LHCN-M2 (cell line): ENCODE measurements around the gene TMC1. TPM values are rescaled to one million over a fixed set of nuclear protein-coding genes. Genes with fewer than 3 reads are reported as not detected.
A peak's percentile ranks its signal among the peaks of the same experiment; 100 is the strongest.

Experiments
- DNase-seq: peaks from one replicate; pipeline ENCODE4 v3.0.0-alpha.2; 2012; ENCODE audit warnings: low read depth
- total RNA-seq: library from RNA; depleted of rRNA; stranded (reverse); fragments of >200 nt; gene quantifications from 2 replicates; pipeline ENCODE4 v1.2.3, GENCODE V29; 2014

The TMC1 gene
- total RNA-seq, 1 experiment from 2014 or later: not detected

GRCh38 chr9:72526901-72527800 is 5.7 kb downstream of the TMC1 start:
- DNase-seq: peak; percentile 95

- DNase-seq: no peak
Measured at GRCh38 chr9:72527801-72528195, 6.4 kb downstream of the TMC1 start.

DNA sequence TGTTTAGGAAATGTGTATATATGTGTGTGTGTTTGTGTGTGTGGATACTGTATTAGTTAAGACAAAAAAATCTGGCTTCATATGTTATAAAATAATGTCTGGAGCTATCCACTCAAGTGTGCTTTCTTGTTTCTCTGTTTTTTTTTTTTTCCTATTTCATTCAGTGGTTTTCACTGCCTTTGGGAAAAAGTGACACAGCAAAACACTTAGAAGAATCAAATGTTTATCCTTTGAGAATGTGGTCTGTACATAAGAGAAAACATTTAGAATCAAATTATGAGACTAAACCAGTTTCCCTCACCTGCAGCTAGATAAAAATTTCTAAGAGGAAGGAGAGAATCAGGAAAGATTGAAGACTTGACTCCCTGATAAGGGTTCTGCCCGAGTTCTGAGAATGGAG is 8.1 kb downstream of the TMC1 start:
- DNase-seq: no peak

DNA sequence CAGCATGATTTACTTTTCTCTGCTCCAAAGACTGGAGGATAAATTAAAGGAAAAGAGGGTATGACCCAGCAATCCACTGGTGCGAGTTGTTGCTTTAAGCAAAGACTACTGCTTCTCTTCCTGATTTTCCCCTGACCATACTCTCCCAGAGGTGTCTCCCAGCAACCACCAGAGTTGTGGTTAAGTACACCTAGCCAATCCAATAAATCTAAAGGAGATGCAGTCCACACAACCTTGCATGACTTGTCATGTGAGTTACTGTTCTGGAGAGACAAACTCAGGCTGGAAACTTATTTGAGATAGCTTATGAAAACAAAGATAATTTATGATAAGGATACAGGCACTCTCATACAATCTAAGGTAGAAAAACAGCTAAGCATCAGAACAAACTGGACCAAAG is 11.9 kb downstream of the TMC1 start:
- DNase-seq: no peak

GRCh38 chr9:72534931-72535330 is 13.5 kb downstream of the TMC1 start:
- DNase-seq: no peak

GRCh38 chr9:72537011-72537545 is 15.7 kb downstream of the TMC1 start:
- DNase-seq: no peak

DNA sequence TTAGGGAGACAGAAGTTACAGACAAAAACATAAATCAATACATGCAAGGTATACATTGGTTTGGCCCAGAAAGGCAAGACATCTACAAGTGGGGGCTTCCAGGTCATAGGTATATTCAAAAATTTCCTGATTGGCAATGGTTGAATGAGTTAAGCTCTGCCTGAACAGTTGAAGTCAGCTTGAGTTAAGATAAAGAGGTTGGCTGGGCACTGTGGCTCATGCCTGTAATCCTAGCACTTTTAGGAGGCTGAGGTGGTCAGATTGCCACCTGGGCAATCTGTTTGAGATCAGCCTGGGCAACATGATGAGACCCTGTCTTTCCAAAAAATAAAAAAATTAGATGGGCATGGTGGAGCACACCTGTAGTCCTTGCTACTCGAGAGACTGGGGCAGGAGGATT is 16.3 kb downstream of the TMC1 start:
- no peak for DNase-seq

DNA sequence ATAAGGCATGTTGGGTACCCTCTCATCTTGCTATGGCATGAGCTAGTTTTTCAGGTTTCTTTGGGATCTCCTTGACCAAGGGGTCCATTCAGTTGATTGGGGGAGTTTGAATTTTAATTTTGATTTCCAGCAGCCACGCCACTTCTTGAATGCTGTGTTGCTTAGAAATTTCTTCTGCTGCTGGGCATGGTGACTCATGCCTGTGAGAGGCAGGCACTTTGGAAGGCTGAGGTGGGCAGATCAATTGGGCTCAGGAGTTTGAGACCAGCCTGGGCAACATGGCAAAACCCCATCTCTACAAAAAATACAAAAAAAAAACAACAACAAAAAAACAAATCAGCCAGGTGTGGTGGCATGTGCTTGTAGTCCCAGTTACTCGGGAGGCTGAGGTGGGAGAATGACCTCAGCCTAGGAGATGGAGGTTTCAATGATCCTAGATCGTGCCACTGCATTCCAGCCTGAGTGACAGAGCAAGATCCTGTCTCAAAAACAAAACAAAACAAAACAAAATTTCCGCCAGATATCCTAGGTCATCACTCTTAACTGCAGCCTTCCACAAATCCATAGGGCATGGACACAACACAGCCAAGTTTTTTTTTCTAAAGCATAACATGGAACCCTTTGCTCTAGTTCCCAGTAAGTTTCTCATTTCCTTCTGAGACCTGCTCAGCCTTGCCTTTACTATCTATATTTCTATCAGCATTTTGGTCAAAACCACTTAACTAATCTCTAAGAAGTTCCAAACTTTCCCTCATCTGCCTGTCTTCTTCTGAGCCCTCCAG is 17.7 kb downstream of the TMC1 start:
- no peak for DNase-seq

GRCh38 chr9:72539824-72540347 is 18.5 kb downstream of the TMC1 start:
- no peak for DNase-seq

GRCh38 chr9:72540348-72540873 is 19.0 kb downstream of the TMC1 start:
- peak; percentile 80 for DNase-seq

GRCh38 chr9:72542537-72542833 is 21.1 kb downstream of the TMC1 start:
- peak; percentile 47 for DNase-seq

DNA sequence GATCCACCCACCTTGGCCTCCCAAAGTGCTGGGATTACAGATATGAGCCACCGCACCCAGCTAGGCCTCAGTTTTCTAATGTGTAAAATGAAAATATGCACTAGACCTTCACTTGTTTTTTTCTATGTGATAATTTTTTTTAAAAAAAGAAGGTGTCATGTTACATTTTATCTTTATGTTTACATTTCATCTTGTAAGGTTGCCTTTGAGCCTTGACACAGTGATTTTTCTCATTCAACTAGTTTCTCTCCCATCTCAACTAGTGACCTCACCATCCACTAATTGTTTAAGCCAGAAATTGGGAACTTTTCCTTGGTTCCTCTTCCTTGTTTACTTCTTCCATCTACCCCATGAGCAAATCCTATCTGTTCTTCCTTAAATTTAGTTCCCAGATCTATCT is 21.5 kb downstream of the TMC1 start:
- DNase-seq: no peak

DNA sequence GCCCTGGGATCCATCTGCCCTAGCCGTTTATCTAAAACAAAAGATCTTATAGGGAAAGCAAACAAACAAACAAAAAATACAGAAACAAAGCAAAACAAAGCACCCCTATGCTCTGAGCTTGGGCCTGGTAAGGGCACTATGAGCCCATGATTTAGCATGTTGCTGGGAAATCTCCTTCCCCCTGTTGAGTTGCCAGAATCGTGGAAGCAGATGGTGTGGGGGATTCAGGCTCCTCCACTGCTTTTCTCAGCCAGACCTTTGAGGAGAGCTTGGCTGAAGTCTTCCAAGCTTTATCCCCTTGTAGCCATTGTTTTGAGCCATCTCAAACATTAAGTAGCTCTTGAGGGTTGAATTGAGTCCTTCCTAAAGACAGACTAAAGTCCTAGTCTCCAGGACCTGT is 29.9 kb downstream of the TMC1 start:
- DNase-seq: no peak

DNA sequence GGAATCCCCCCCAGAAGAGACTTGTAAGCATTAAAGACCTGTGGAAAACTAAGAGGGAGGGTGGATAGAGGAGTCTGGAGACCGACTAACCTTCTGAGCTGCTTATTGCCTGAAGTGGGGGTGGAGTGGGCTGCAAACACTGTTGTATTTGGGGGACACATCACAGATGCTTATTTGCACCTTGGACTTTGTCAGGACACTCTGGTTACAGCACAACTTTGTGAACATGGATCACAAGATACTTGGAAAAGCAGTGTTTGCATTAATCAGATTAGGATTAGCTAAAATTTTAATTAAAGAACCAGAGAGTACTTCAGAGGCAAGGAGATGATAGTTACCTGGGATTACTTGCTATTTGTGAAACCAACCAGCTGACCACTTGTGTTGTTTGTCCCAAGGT is 30.9 kb downstream of the TMC1 start:
- no peak for DNase-seq

DNA sequence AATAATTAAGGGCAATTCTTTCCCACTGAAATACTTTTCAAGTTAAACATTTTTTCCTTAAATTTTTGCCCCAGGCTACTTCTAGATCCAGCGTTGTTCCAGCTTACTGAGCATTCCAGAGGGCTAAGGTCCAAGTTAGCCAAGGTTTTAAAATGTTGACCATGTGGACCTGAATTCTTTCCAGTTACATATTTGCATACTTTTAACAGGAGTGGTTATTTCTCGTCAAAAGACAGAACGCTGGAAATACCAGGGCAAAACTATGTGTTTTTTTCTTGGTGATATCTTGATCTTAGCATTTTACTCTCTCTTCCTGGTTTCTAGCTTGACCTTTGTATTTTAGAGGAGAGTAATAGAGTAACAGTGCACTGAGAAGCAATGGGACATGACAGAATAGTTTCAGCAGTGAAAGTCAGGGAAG is 32.8 kb downstream of the TMC1 start:
- DNase-seq: peak; percentile 32

GRCh38 chr9:72557549-72557948 is 36.1 kb downstream of the TMC1 start:
- peak; percentile 96 for DNase-seq

GRCh38 chr9:72560086-72560485 is 38.7 kb downstream of the TMC1 start:
- no peak for DNase-seq

DNA sequence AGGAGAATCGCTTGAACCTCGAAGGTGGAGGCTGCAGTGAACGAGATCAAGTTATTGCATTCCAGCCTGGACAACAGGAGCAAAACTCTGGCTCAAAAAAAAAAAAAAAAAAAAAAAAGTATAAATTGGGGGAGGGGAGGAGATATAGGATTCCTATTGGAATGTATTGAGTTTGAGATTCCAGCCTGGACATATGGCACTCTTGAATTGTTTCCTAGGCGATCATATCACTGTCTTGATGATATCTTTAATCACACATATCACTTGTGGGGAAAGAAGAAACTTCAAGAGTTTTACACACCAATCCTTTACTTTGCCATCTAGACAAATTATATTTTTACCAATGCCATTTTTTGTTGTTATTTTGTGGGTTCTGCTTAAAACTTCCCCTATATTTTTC is 42.4 kb downstream of the TMC1 start:
- no peak for DNase-seq

DNA sequence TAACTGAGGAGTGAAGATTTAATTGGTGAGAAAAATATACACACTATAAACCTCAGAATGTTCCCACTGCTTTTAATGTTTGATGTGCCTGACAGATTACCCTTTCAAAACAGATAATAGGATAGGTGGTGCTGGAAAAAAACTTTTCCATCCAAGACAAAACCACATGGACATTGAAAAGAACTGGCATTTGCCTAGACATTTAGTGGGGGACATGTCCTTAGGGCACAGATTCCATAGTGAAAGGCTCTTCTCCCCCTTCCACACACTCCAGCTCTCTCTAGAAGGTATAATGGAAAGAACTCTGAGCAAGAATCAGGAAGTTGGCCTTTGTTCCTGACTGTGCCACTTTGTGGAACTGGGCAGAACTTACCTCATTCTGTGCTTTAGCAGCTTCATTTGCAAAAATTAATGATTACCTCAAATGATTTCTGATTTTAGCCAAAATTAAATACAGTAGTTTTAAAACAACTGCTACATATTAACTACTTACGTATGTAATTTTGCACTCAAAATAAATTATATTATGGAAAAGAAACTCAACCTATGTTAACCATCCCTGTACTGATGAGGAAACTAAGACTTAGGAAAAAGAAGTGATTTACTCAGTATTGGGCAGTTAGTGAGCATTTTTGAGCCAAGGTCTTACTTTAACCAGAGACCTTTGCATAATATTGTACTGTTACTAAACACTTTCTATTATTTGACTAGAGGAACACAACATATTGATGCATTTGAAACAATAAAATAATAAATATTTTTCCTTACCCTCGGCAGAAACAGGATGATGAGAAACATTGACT is 43.3 kb downstream of the TMC1 start:
- no peak for DNase-seq

DNA sequence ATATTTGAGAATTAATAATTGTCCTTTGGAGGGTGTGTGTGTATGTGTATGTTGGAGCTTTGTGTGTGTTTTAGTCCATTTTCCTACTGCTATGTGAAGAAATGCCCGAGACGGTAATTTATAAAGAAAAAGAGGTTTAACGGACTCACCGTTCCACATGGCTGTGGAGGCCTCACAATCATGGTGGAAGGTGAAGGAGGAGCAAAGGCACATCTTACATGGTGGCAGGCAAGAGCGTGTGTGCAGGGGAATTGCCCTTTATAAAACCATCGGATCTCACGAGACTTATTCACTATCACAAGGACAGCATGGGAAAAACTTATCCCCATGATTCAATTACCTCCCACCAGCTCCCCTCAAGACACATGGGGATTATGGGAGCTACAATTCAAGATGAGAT is 44.1 kb downstream of the TMC1 start:
- DNase-seq: no peak

- DNase-seq: no peak
Measured at GRCh38 chr9:72574156-72574810, 52.9 kb downstream of the TMC1 start.
